Suppressor macrophage treated with lipopolysaccharide for 4 hours (primary cell): ENCODE data around the gene SLC9A7.

Experiments used
- DNase-seq: peaks from one replicate; pipeline ENCODE4 v3.0.0-alpha.2; 2020

Gene SLC9A7

DNA sequence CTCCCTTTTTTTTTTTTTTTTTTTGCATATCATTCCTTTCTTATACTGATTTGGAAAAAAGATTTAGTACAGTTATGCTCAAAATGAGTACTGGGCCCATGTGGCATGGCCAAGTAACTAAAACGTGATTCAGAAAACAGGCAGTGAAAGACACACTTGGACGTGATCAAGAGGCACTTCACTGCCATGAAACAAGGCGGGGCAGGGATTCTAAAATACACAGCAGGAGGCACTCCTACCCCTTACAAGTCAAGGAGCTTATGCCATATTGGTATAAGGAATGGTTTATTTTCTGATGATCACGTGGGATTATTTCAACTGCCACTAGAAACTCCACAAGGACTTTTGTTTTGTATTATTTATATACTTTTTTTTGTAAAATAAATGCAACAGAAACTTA lies 113.3 kb downstream of the SLC9A7 start:
- DNase-seq = no peak

DNA sequence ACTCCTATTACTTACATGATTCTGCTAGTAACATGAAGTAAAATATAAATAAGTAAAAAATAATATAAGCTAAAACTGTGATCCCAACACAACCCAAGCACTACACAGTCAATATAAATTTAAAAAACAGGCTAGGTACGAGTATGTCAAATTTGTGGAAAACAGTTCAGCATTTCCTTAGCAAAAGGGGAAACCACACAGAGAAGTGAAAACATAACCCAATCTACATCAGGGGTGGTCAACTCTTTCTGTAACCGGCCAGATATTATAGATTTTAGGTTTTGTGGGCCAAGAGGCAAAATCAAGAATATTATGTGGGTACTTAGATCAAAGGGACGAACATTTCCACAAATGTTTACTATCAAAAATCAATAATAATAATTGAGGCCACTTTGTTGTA lies 115.3 kb downstream of the SLC9A7 start:
- no peak for DNase-seq

DNA sequence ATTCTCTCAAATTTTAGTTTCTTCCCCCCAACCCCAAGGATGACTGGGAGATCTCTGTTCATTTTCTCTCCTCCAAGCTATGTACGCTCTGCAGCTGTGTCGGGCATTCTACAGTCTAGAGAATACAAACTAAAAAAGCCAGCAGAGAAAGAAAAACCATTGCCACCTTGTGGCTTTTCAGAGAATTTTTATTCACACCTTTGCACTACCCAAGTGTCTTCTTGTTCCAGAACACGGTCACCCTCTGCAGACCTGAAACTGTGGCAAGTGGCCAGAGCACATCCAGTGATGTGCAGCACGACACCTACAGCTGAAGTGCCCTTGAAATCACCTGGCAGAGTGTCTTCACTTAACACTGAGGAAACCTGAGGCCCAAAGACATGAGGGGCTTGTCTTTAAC lies 116.8 kb downstream of the SLC9A7 start:
- no peak for DNase-seq

DNA sequence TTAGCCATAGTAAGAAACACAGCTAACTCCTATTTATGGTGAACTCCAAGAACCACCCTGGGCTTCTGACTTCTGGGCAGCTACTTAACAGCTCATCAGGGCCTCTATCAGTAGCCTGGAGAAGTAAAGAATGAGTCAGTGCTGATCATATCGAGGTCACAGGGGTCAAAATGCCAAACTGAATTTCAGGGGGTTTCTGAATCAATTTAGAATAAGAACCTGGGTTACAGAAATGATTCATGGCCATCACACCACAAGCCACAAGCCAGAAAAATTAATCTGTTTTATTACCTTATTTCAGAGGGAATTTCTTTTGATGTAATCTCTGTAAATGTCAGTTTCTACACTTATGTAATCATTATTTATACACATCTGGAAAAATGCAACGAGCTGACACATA lies 121.0 kb downstream of the SLC9A7 start:
- DNase-seq = peak; percentile 77

DNA sequence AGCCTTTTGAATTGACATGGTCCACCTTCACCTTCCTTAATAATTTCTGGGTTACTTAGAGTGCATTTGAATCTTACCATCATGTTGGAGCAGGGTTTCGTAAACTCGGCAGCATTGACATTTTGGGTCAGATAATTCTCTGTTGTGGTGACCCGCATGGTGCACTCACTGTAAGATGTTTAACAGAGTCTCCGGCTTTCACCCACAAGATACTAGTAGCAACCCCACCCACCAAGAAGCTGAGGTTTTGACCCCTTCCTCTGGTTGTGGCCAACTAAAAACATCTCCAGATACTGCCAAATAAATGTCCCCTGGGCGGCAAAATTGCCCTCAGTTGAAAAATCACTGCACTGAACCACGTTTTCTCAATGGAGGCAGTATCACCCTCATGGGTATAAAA lies 122.7 kb downstream of the SLC9A7 start:
- DNase-seq = no peak

DNA sequence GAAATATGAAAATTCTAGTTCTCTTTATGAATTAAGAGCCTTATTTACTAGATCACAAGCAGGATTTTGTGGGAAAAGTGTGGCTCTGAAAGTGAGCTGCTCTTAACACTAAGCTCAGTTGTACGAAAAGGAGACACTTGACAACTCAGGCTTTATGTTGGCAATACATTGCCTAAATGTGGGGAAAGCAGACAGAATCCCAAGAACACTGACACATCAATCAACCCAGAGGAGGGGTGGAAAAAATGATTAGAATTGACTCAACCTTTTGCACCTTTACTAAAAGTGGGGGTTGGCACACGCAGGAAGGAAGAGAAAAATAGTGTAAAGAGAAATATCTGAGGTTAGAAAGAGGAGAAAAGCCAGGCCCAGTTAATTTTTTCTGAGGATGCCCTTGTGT lies 123.7 kb downstream of the SLC9A7 start:
- DNase-seq = no peak

DNA sequence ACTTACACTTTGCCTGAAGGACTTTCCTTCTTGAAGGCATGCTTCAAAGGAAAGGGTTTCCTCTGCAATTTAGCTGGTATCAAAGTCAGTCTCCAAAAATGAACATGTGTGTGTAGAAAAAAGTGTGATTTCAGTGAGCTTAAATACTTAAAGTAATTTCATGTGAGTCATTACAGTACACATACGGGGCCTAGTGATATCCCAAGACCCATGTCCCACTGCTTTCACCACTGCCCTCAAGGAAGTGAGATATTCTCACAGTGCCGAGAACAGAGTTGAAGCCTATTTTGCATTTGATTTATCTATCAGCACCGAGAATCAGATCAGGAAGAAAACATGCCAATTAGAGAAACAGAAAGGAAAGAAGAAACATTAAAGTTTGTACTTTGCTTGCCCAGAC lies 124.3 kb downstream of the SLC9A7 start:
- no peak for DNase-seq

DNA sequence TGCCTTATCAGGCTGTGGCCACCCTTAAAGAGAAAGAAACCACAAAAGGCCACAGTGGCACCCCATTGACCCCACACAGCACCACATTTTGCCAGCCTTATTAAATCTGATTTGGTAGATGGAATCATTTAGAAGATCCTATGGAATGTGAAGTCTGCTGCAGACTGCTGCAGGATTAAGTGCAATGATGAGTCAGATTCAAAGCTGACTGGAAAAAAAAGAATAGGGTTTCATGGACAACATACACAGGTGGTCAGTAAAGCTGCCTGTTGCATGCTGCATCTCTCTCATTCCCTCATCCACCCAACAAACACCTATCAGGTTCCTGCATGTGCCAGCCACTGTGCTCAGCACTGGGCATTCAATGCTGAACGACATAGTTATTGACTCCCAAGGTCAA lies 128.8 kb downstream of the SLC9A7 start:
- no peak for DNase-seq

DNA sequence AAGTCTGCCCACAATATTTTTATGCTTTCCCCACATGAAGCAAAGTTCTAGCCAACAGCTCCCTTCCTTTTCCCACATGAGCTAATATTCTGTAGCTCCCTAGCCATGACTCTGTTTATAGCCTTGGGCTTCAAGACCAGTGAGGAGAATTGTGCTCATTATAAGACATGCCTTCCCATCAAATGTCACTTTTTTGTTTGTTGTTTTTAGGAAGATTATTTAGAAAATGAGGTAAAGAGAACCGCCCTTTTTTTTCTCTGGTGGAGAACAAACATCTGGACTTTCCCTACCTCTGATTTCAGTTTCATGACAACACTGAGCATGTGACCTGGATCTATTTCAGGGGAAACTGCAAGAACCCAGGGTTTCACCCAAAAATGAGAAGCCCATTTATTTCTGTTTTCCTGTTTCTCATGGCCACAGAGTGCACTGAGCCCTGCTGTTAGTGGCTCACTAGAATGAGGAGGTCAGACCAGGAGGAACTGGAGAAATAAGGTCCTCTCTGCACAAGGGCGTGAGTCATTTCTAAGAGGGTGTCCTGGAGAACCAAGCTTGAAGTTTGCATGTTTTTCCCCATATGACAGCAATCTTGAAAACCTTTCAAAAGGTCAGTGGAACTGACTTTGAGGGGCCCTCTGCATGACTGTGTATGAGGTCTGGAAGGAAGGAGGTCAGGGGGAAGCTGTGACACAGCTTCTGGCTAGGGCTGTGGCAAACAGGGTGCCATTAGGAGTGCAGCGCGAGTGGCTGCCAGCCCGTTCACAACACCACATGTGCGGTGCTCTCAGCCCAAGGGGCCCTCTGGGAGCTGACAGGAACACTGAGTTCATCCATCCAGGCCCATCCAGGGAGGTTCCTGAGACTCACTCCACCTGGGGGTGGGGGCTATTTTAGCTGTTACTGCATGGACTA lies 130.2 kb downstream of the SLC9A7 start:
- peak; percentile 91 for DNase-seq

DNA sequence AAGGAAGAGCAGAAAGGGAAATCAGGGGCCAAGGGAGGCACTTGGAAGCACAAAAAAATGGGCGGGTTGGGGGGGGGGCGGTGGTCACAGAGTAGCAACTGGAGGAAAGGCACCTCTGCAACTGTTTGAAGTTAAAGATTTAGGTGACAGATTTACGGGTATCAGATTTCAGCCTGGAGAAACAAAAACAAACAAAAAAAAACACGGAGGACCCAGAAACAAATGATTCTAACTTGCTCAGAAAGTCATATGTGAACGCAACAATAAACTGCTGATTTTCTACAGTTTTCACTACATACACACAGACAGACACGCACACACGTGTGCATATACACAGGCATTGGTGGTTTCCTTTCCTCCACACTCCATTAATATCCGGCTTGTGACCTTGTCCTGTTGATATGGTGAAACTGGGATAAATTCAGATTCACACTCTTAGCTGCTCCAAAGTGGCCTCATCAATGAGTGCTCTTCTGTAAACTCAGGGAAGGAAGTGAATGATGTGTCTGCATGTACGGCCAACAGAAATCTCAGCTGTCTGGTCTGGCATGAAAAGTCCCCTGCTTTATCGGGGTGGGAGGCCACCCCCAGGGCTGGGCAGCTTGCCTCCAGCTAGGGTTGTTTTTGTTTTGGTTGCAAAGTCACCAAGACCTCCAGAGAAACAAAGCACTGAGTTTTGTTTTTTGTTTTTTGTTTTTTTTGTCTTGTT lies 131.1 kb downstream of the SLC9A7 start:
- peak; percentile 55 for DNase-seq

DNA sequence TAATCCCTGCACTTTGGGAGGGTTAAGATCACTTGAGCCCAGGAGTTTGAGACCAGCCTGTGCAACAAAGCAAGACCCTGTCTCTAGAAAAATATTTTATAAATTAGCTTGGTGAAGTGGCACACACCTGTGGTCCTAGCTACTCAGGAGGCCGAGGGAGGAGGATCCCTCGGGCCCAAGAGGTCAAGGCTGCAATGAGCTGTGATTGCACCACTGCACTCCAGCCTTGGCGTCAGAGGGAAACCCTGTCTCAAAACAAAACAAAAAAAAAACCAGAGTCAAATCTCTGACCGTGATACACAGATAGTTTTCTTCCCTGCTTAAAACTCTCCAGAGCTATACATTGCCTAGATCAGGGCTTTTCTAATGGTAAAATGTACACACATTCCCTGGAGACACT lies 131.9 kb downstream of the SLC9A7 start:
- DNase-seq = peak; percentile 39

DNA sequence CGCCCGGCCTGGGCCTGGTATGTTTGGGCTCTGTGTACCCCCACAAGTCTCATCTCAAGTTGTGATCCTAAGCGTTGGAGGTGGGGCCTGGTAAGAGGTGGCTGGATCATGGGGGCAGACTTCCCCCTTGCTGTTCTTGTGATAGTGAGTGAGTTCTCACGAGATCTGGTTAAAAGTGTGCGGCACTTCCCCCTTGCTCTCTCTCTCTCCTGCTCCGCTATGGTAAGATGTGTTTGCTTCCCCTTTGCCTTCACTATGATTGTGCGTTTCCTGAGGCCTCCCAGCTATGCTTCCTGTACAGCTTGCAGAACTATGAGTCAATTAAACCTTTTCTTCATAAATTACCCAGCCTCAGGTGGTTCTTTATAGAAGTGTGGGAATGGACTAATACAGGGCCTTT lies 132.4 kb downstream of the SLC9A7 start:
- DNase-seq = peak; percentile 76

DNA sequence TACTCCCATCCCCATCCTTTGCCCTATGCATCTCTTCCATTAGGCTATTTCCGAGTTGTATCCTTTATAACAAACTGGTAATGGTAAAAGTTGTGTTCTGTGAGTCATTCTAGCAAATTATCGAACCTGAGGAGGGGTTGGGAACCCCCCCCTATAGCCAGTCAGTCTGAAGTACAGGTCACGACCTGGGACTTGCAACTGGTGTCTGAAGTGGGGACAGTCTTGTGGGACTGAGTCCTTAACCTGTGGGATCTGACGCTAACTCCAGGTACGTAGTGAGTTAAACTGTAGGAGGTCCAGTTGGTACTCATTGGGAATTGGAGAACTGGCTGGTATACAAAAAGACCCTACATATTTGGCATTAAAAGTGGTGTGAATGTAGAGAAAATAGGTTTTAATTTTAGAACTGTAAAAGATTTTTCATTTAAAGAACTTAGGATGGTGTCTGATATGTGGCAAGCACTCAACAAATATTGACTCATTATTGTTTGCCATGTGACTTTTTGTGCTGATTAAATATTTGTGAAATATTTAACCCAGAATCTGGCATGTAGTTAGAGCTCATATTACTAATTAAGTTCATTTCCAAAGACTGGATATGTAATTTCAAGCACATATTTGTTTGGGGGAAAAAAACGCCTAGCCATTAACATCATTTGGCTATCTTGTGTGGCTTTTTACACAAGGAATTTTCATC lies 134.7 kb downstream of the SLC9A7 start:
- DNase-seq = no peak

DNA sequence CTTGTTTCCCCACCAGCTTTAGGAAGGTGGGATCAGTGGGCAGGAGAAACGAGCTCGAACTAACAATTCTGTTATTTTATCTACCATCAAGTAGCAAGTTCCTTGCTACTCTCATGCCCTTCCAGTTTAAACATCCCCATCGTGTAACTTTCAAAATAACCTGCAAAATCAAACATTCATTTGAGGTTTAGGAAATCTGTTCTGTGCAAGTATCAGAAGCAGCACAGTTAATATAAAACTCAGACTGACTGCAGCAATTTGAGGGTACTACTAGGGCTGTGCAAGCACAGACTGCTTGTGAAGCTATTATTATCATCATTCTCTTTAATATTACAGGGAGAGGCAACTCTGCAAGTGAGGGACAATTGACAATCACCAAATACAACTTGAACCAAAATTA lies 137.3 kb downstream of the SLC9A7 start:
- DNase-seq = no peak

DNA sequence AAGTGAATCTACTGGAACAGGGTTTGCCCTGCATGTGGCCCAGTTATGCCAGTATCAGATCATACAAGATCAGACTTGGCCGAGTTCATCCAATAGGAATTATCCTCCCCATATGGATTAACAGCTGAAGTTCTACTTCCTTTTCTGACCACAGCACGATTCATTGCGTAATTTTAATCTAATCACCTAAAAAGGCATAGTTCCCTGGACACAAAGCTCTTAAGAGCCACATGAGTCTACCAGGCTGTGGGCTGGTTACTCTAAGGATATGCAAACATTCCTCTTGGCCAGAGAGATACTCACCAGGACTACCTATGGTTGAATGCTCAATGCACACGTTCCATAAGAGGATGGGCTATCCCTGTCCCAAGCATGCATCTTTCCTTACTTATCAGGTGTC lies 138.4 kb downstream of the SLC9A7 start:
- no peak for DNase-seq

DNA sequence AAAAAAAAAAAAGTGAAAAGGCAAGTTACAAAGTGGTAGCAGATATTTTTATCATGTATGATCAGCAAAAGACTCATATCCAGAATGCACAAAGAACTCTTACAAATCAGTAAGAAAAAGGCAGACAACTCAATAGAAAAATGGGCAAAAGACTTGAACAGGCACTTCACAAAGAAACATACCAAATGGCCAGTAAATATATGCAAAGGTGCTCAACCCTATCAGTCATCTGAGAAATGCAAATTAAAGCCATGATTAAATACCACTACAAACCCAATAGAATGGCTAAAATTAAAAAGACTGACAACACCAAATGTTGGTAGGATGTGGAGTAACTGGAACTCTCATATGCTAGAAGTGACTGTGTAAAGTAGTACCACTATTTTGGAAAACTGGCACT lies 140.0 kb downstream of the SLC9A7 start:
- DNase-seq = no peak

DNA sequence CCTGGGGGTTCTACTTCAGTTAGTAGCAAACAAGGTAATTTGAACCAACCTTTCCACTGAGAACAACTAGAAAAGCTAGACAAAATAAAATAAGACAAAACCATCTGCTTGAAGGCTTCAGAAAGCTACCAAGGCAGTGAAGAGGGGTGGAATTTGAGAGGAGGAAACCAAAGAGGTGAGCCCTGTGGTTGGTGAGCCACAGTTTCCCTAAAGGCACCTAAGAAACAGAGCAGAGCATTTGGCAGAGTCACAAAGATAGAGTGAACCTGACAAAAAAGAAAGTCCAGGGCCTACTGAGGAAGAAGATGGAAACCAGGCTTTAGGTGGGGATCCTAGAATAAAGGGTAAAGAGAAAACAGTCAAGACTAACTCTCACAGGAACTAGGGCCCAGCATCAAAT lies 141.0 kb downstream of the SLC9A7 start:
- no peak for DNase-seq

DNA sequence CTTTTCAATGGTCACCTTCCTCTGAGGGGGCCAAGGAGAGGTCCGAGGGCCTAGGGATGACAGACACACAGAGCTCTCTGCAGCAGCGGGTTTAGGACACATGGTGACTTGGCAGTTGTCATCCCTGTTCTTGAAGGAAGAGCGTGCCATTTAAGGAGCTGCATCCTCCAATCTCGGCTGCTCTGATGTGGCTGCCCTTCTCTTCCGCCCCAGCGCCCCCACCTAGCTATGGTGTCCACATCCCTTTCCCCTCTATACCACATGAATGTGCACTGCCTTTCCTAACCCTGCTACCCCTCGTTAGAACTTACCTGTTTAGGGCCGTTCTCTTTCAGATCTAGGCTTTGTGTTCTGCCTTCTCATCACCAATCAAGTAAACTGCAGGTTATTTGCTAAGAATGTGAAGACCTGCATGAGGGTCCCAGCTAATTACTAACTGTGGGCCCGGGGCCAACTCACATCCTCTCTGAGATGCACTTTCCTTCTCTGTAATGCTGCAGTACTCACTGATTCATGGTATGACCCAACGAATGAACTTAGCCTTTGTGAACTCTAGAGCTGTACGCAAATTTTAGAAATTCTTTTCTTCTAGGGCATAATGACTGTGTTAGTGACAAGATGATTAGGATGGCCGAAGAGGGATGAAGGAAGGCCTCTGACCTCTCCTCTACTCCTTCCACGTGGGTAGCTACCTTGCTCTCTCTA lies 147.1 kb downstream of the SLC9A7 start:
- no peak for DNase-seq

DNA sequence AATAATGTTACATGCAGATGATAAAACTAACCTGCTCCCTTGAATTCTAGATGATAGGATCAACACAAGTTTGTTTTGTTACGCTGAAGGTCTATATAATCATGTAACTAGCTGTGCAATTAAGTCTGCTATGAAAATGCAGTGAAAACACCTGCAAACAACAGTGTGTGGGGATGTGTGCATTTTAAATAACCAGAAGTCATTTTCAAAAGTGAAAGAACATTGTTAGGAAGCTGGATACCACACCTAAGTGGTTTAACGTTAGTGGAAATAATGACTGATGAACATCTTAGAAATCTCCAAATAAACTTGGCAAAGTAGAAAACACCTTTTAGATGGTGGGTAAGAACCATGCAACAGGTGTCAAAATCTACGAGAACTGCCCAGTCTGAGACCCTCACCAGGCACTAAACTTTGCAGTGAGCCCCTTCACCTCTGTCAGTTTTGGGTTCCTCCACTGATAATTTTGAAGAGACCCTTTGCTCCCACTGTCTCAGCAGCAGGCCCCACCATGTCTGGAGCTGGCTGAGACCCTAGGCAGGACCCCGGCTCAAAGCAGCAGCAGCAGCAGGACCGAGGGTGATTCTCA lies 148.8 kb downstream of the SLC9A7 start:
- no peak for DNase-seq

DNA sequence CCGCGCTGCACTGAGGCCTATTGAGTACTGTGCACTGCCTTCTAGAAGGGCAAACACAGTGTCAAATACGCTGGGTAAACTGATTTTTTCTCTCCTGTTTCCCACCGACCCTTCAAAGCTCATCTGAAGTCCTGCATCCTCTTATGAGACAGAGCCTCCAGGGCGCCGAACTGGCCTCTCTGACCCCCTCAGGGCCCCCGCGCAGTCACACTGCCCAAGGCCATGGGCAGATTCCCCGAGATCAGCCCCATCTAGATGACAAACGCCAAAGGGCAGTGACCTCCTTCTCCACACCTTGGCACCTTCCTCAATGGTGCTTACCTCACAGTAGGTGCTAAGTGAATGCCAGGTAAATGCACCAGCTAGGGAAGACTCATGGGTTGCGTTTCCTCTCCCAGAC lies 151.0 kb downstream of the SLC9A7 start:
- no peak for DNase-seq

DNA sequence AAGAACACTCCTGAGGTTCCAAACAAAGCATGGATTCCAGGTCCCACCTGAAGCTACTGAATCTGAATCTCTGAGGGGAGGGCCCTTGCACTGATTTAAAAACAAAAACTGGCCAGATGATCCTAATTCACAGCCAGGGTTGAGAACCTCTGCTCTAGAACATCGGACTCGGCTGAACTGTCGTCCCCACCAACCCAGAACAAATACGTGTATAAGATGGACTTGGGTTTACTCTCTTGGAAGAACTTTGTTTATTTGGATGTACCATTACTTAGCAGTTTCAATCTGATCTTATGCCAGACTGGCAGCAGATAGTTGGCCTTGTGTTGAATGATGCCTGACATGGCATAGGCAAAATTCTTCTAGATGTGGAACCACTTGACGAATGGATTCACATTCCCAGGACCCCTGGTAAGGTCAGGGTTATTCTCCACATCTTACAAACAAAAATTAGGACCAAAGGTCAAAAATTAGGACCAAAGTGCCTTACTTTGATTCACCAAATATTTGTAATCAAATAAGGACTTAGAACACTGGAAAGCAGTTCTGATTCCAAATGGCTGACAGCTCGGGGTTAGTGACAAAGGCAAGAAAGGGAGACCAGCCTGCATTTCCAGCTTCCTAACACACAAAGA lies 156.3 kb downstream of the SLC9A7 start:
- no peak for DNase-seq

DNA sequence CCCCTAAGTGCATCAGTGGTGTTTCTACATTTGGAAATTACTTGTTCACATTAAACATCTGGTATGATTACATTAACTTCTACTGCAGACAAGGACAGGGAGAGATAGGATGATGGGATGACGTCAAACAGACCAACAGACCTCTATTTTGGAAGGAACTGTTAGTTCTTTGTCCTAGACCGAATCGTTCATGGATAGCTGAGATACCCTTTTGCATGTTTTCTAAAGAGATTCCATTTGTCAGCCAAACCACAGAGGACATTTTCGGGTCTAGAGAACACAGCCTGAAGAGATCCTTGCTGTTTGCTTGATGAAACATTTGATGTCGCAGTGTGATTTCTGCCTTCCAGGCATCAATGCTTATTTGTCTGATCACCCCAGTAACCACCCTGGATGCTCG lies 157.6 kb downstream of the SLC9A7 start:
- DNase-seq = no peak
